Measurements from ENCODE around the gene XRCC6. TPM values are rescaled to one million over a fixed set of nuclear protein-coding genes. Genes with fewer than 3 reads are reported as not detected.
A peak's percentile ranks its signal among the peaks of the same experiment; 100 is the strongest.

XRCC6 gene
- total and polyA plus RNA-seq, 8 donors, result 49.8 to 86.4 (median 76.1) TPM

DNA sequence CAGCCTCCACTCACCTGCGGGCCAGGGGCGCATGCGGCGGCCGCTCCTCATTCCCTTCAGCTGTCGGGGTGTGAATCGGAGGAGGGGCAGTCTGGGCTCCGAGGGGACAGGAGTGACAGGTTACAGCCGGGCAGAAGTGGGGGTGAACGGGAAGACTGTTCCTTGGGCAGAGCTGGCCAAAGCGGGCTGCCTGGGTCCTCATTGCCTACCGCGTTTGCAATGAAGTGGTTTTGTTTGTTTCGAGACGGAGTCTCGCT lies 78.9 kb downstream of the XRCC6 start:
- 93% methylated on average over 16 of the region's 16 CpGs for WGBS, 2 donors
- ATAC-seq (no peak), FAIRE-seq (no peak), DNase-seq (peak in 1 of 6 donors; percentile 55)
- TF ChIP-seq, protein P1, sequence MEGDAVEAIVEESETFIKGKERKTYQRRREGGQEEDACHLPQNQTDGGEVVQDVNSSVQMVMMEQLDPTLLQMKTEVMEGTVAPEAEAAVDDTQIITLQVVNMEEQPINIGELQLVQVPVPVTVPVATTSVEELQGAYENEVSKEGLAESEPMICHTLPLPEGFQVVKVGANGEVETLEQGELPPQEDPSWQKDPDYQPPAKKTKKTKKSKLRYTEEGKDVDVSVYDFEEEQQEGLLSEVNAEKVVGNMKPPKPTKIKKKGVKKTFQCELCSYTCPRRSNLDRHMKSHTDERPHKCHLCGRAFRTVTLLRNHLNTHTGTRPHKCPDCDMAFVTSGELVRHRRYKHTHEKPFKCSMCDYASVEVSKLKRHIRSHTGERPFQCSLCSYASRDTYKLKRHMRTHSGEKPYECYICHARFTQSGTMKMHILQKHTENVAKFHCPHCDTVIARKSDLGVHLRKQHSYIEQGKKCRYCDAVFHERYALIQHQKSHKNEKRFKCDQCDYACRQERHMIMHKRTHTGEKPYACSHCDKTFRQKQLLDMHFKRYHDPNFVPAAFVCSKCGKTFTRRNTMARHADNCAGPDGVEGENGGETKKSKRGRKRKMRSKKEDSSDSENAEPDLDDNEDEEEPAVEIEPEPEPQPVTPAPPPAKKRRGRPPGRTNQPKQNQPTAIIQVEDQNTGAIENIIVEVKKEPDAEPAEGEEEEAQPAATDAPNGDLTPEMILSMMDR (IDR thresholded peaks at IDR 0.05), result no peak
- no peak overlapping the region for H3K4me3 ChIP-seq
- no peaks in the 10 kb centered on the region for H3K36me3 ChIP-seq
- no peaks in the 10 kb centered on the region for H3K27me3 ChIP-seq
- H3K4me1 ChIP-seq, result peaks cover 0 to 10% (median 0%) of the 10 kb centered on the region in 3 donors
- no peak overlapping the region for H3K27ac ChIP-seq
- H3K9me3 ChIP-seq, result no peaks in the 10 kb centered on the region
- intact Hi-C loops (cut with DNase I), result no loop called here

DNA sequence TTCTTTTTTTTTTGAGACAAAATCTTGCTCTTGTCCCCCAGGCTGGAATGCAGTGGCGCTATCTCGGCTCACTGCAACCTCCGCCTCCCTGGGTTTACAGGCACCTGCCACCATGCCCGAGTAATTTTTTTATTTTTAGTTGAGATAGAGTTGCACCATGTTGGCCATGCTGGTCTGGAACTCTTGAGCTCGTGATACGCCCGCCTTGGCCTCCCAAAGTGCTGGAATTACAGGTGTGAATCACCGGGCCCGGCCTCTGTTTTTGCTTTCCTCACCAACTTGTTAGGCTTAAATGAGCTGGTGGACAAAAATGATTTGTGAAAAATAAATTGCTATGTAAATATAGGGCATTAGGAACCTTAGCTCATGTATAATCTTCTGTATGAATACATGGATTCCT lies 81.7 kb downstream of the XRCC6 start:
- H3K36me3 ChIP-seq, result no peaks in the 10 kb centered on the region
- H3K4me3 ChIP-seq, result no peak overlapping the region
- no peaks in the 10 kb centered on the region for H3K9me3 ChIP-seq
- 86 to 90% methylated on average over 9 of the region's 9 CpGs for WGBS, 2 donors
- no peak for FAIRE-seq
- TF ChIP-seq, protein P1 (IDR thresholded peaks at IDR 0.05), result no peak
- peaks cover 0 to 6% (median 0%) of the 10 kb centered on the region in 3 donors for H3K4me1 ChIP-seq
- ATAC-seq, result no peak
- H3K27ac ChIP-seq, result no peak overlapping the region
- intact Hi-C loops (cut with DNase I), result no loop called here
- DNase-seq, result no peak
- no peaks in the 10 kb centered on the region for H3K27me3 ChIP-seq

DNA sequence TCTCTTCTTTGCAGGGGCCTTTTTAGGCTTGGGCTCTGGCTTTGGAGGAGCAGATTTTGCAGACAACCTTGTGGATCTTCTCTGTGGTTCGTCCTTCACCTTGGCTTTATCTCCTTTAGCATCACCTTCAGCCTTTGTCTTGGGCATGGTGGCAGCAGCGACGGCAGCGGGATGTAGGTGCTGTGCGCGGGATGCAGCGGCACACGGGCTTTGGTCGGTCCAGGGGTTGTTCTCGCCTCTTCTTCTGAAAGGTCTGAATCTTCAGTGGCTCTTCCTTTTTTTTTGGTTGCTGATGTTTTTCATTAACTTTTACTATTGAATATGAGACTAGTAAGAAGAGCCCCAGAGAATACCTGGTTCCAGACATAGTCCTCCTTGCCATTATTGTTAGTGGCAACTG lies 88.2 kb downstream of the XRCC6 start:
- ATAC-seq (no peak), DNase-seq (no peak), FAIRE-seq (no peak)
- TF ChIP-seq, protein P1 (IDR thresholded peaks at IDR 0.05), result no peak
- Histone ChIP-seq H3K4me3 (no peak overlapping the region), H3K4me1 (no peaks in the 10 kb centered on the region), H3K27me3 (no peaks in the 10 kb centered on the region), H3K27ac (no peak overlapping the region), H3K36me3 (no peaks in the 10 kb centered on the region), H3K9me3 (no peaks in the 10 kb centered on the region)
- intact Hi-C loops (cut with DNase I), result no loop called here
- 82 to 83% methylated on average over 10 of the region's 10 CpGs for WGBS, 2 donors

DNA sequence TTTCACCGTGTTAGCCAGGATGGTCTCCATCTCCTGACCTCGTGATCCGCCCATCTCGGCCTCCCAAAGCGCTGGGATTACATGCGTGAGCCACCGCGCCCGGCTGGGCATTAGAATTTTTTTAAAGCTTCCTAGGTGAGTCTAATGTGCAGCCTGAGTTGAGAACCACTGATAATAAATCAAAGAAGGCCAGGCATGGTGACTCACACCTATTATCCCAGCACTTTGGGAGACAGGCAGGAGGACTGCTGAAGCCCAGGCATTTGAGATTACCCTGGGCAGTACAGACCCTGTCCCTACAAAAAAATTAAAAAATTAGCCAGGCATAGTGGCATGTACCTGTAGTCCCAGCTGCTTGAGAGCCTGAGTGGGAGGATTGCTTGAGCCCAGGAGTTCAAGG lies 91.9 kb downstream of the XRCC6 start:
- no peak overlapping the region for H3K27ac ChIP-seq
- intact Hi-C loops (cut with DNase I), result no loop called here
- no peaks in the 10 kb centered on the region for H3K9me3 ChIP-seq
- FAIRE-seq, result no peak
- DNase-seq, result no peak
- H3K36me3 ChIP-seq, result no peaks in the 10 kb centered on the region
- H3K4me1 ChIP-seq, result no peaks in the 10 kb centered on the region
- TF ChIP-seq, protein P1 (IDR thresholded peaks at IDR 0.05), result no peak
- no peak overlapping the region for H3K4me3 ChIP-seq
- 90 to 91% methylated on average over 9 of the region's 9 CpGs for WGBS, 2 donors
- no peaks in the 10 kb centered on the region for H3K27me3 ChIP-seq
- ATAC-seq, result no peak

Other genes with a start within 250 kb of the XRCC6 start
- gene TEF, start 239.4 kb upstream of the XRCC6 start, total RNA-seq, result 10 to 100 TPM in 5 of 6 donors, 1 to 10 TPM in 1; 8.3 to 19.6 (median 17.6) TPM
- 10 to 100 TPM in 1 of 2 donors, 1 to 10 TPM in 1; 8.8 to 18.7 TPM for gene TEF, start 239.4 kb upstream of the XRCC6 start, polyA plus RNA-seq
- gene TOB2, start 174.5 kb upstream of the XRCC6 start, total RNA-seq, result 10 to 100 TPM; 11.0 to 30.5 (median 19.9) TPM
- 10 to 100 TPM; 12.6 to 15.9 TPM for gene TOB2, start 174.5 kb upstream of the XRCC6 start, polyA plus RNA-seq
- 10 to 100 TPM in 5 of 6 donors, 1 to 10 TPM in 1; 8.8 to 18.6 (median 16.2) TPM for gene PHF5A, start 152.6 kb upstream of the XRCC6 start, total RNA-seq
- 10 to 100 TPM; 22.1 to 29.7 TPM for gene PHF5A, start 152.6 kb upstream of the XRCC6 start, polyA plus RNA-seq
- gene ACO2, start 152.2 kb upstream of the XRCC6 start, total RNA-seq, result 10 to 100 TPM; 34.2 to 53.1 (median 40.8) TPM
- 10 to 100 TPM; 19.2 to 33.2 TPM for gene ACO2, start 152.2 kb upstream of the XRCC6 start, polyA plus RNA-seq
- gene POLR3H, start 76.8 kb upstream of the XRCC6 start, total RNA-seq, result 10 to 100 TPM; 11.0 to 18.9 (median 13.9) TPM
- gene POLR3H, start 76.8 kb upstream of the XRCC6 start, polyA plus RNA-seq, result 10 to 100 TPM; 14.8 to 22.0 TPM
- gene CSDC2, start 60.3 kb upstream of the XRCC6 start, total RNA-seq, result 10 to 100 TPM in 3 of 6 donors, 1 to 10 TPM in 3; 1.4 to 22.8 (median 11.4) TPM
- gene CSDC2, start 60.3 kb upstream of the XRCC6 start, polyA plus RNA-seq, result 10 to 100 TPM in 1 of 2 donors, 1 to 10 TPM in 1; 8.6 to 50.9 TPM
- gene PMM1, start 31.5 kb upstream of the XRCC6 start, total RNA-seq, result 10 to 100 TPM; 10.3 to 26.6 (median 20.2) TPM
- 10 to 100 TPM; 26.4 to 69.2 TPM for gene PMM1, start 31.5 kb upstream of the XRCC6 start, polyA plus RNA-seq
- 10 to 100 TPM in 3 of 6 donors, 1 to 10 TPM in 3; 8.2 to 14.8 (median 10.3) TPM for gene DESI1, start 252 bp upstream of the XRCC6 start, total RNA-seq
- 1 to 10 TPM; 9.5 to 9.6 TPM for gene DESI1, start 252 bp upstream of the XRCC6 start, polyA plus RNA-seq
- 10 to 100 TPM; 43.5 to 74.1 (median 59.5) TPM for gene SNU13, start 67.6 kb downstream of the XRCC6 start, total RNA-seq
- gene SNU13, start 67.6 kb downstream of the XRCC6 start, polyA plus RNA-seq, result 10 to 100 TPM; 57.9 to 89.7 TPM
- gene MEI1, start 78.2 kb downstream of the XRCC6 start, total RNA-seq, result 1 to 10 TPM in 1 of 6 donors, under 1 TPM in 4, not detected in 1; 0.28 to 2.3 (median 0.35) TPM
- gene MEI1, start 78.2 kb downstream of the XRCC6 start, polyA plus RNA-seq, result under 1 TPM; 0.15 to 0.70 TPM
- gene CCDC134, start 179.4 kb downstream of the XRCC6 start, total RNA-seq, result 1 to 10 TPM; 2.9 to 7.6 (median 4.9) TPM
- 1 to 10 TPM; 1.9 to 2.0 TPM for gene CCDC134, start 179.4 kb downstream of the XRCC6 start, polyA plus RNA-seq
- gene SREBF2, start 211.8 kb downstream of the XRCC6 start, total RNA-seq, result 10 to 100 TPM; 28.2 to 44.8 (median 34.3) TPM
- gene SREBF2, start 211.8 kb downstream of the XRCC6 start, polyA plus RNA-seq, result 10 to 100 TPM; 32.7 to 37.3 TPM

All from pancreas (tissue), 10 donors.